ENCODE data around the gene ZNF606. TPM values are rescaled to one million over a fixed set of nuclear protein-coding genes. Genes with fewer than 3 reads are reported as not detected.

ZNF606 gene
- total and polyA plus RNA-seq, 2 experiments from 2014 or later, result 31.2 to 87.4 TPM

GRCh38 chr19:58022283-58022660 is 19.7 kb upstream of the ZNF606 start:
- Histone ChIP-seq H3K36me3 (no peaks in the 10 kb centered on the region), H3K27me3 (no peaks in the 10 kb centered on the region), H3K27ac (no peak overlapping the region), H3K4me3 (no peak overlapping the region), H3K4me1 (ENCODE audit: low read depth) (no peaks in the 10 kb centered on the region), H3K9me3 (ENCODE audit: low read depth) (no peaks in the 10 kb centered on the region)
- TF ChIP-seq CTCF (IDR thresholded peaks at IDR 0.05; ENCODE audit: low read depth, low read length), result no peak
- no peak for DNase-seq (ENCODE audit: low read depth in 1 of 2, low spot score in 1 of 2)

GRCh38 chr19:58021541-58022282 is 19.1 kb upstream of the ZNF606 start:
- peak; percentile 65 to 81 for DNase-seq (ENCODE audit: low read depth in 1 of 2, low spot score in 1 of 2)
- Histone ChIP-seq H3K36me3 (no peaks in the 10 kb centered on the region), H3K4me3 (no peak overlapping the region), H3K4me1 (ENCODE audit: low read depth) (no peaks in the 10 kb centered on the region), H3K9me3 (ENCODE audit: low read depth) (no peaks in the 10 kb centered on the region), H3K27me3 (no peaks in the 10 kb centered on the region), H3K27ac (no peak overlapping the region)
- peak; percentile 43 for TF ChIP-seq CTCF (IDR thresholded peaks at IDR 0.05; ENCODE audit: low read depth, low read length)

- H3K4me1 ChIP-seq (ENCODE audit: low read depth), result no peaks in the 10 kb centered on the region
- H3K9me3 ChIP-seq (ENCODE audit: low read depth), result no peaks in the 10 kb centered on the region
- no peak overlapping the region for H3K27ac ChIP-seq
- H3K27me3 ChIP-seq, result no peaks in the 10 kb centered on the region
- H3K36me3 ChIP-seq, result no peaks in the 10 kb centered on the region
- no peak for TF ChIP-seq CTCF (IDR thresholded peaks at IDR 0.05; ENCODE audit: low read depth, low read length)
- H3K4me3 ChIP-seq, result no peak overlapping the region
- no peak for DNase-seq (ENCODE audit: low read depth in 1 of 2, low spot score in 1 of 2)
These were observed 17.5 kb upstream of the ZNF606 start for GRCh38 chr19:58020129-58020528.

GRCh38 chr19:58014141-58014540 is 11.5 kb upstream of the ZNF606 start:
- Histone ChIP-seq H3K4me1 (ENCODE audit: low read depth) (peaks cover 7% of the 10 kb centered on the region), H3K27me3 (no peaks in the 10 kb centered on the region), H3K27ac (peak overlapping the region; percentile 35), H3K9me3 (ENCODE audit: low read depth) (no peaks in the 10 kb centered on the region), H3K36me3 (no peaks in the 10 kb centered on the region), H3K4me3 (no peak overlapping the region)
- no peak for TF ChIP-seq CTCF (IDR thresholded peaks at IDR 0.05; ENCODE audit: low read depth, low read length)
- peak in 1 of 2 donors; percentile 5 for DNase-seq (ENCODE audit: low read depth in 1 of 2, low spot score in 1 of 2)

GRCh38 chr19:58010507-58010906 is 7.9 kb upstream of the ZNF606 start:
- no peak for DNase-seq (ENCODE audit: low read depth in 1 of 2, low spot score in 1 of 2)
- no peak for TF ChIP-seq CTCF (IDR thresholded peaks at IDR 0.05; ENCODE audit: low read depth, low read length)
- Histone ChIP-seq H3K27ac (no peak overlapping the region), H3K4me1 (ENCODE audit: low read depth) (peaks cover 7% of the 10 kb centered on the region), H3K36me3 (peaks cover 6% of the 10 kb centered on the region), H3K9me3 (ENCODE audit: low read depth) (no peaks in the 10 kb centered on the region), H3K4me3 (no peak overlapping the region), H3K27me3 (no peaks in the 10 kb centered on the region)
